Panc1 (cell line): ENCODE results near the gene PLB1. TPM values are rescaled to one million over a fixed set of nuclear protein-coding genes. Genes with fewer than 3 reads are reported as not detected.

ENCODE experiments used
- ATAC-seq: fragments of 200-7000 bp; cut with Tn5 transposase; 2 replicates; pipeline ENCODE4 v1.9.1; 2020; ENCODE audit warnings: mild to moderate bottlenecking, moderate library complexity
- BruUV-seq: library from RNA; stranded (reverse); fragments of 400-500 nt; replicated peaks from 2 replicates; lab custom pipeline; 2021; lab: Mats Ljungman, UMichigan
- CTCF ChIA-PET: fragments of 300-600 bp; sonication (Branson Sonifier 250); formaldehyde crosslinking; loops from one replicate; lab custom pipeline; 2022; ENCODE audit warnings: antibody characterized with exemption; lab: Charles Lee
- POLR2A ChIA-PET: fragments of 300-600 bp; sonication (Branson Sonifier 250); formaldehyde crosslinking; loops from one replicate; lab custom pipeline; 2022; ENCODE audit warnings: antibody characterized with exemption; lab: Charles Lee
- DNase-seq: peaks from one replicate; pipeline ENCODE4 v3.0.0-alpha.2; 2010; ENCODE audit warnings: low read depth, low spot score
- H3K27ac ChIP-seq: 2 replicates; pipeline ENCODE4 v1.5.1; 2011; ENCODE audit warnings: mild to moderate bottlenecking, low read length, inconsistent platforms
- H3K27me3 ChIP-seq: fragments of 200-500 bp; sonication (Bioruptor generic); 2 replicates; pipeline ENCODE4 v1.6.0; 2014; ENCODE audit warnings: low read length, inconsistent platforms; ENCODE audit not compliant: control insufficient read depth, insufficient read depth
- H3K36me3 ChIP-seq: fragments of 200-500 bp; sonication (Bioruptor generic); 2 replicates; pipeline ENCODE4 v1.5.1; 2014; ENCODE audit warnings: inconsistent platforms, mild to moderate bottlenecking, low read length, moderate library complexity; ENCODE audit not compliant: control insufficient read depth, insufficient read depth
- H3K4me1 ChIP-seq: 2 replicates; pipeline ENCODE4 v1.5.1; 2011; ENCODE audit warnings: inconsistent platforms, mild to moderate bottlenecking, low read length, moderate library complexity; ENCODE audit not compliant: control insufficient read depth, insufficient read depth
- H3K4me3 ChIP-seq, 2 experiments: 2 replicates each; pipeline ENCODE4 v1.5.1; 2011 to 2012; ENCODE audit warnings: low read depth in 2 of 2, low read length in 2 of 2, mild to moderate bottlenecking in 2 of 2, inconsistent platforms in 1 of 2, moderate library complexity in 1 of 2
- H3K9me3 ChIP-seq: fragments of 200-500 bp; sonication (Bioruptor generic); 2 replicates; pipeline ENCODE4 v1.5.1; 2014; ENCODE audit warnings: low read depth, mild to moderate bottlenecking, inconsistent platforms, low read length, moderate library complexity; ENCODE audit not compliant: control insufficient read depth, insufficient read depth
- CTCF ChIP-seq: fragments of 450-650 bp; IDR thresholded peaks from 2 replicates; pipeline ENCODE4 v1.5.1; 2017; ENCODE audit warnings: mild to moderate bottlenecking
- POLR2AphosphoS5 ChIP-seq: IDR thresholded peaks from 2 replicates; pipeline ENCODE4 v1.6.1; 2012; ENCODE audit warnings: mild to moderate bottlenecking, low read depth, low read length, moderate library complexity
- REST ChIP-seq, 2 experiments: IDR thresholded peaks; 2 replicates each; pipeline ENCODE4 v1.6.1; 2011 to 2012; ENCODE audit warnings: low read depth in 2 of 2, control low read depth in 1 of 2, low read length in 1 of 2, mild to moderate bottlenecking in 1 of 2, moderate library complexity in 1 of 2; ENCODE audit not compliant: insufficient read depth in 1 of 2
- SIN3A ChIP-seq: IDR thresholded peaks from 2 replicates; pipeline ENCODE4 v1.6.1; 2012; ENCODE audit warnings: low read depth, mild to moderate bottlenecking, low read length, moderate library complexity, borderline replicate concordance; ENCODE audit not compliant: insufficient read depth
- TCF7L2 ChIP-seq: IDR thresholded peaks from 2 replicates; pipeline ENCODE4 v1.6.1; 2011; ENCODE audit warnings: mild to moderate bottlenecking, low read depth, low read length, inconsistent platforms
- in situ Hi-C: cut with HindIII; loops from 2 replicates; pipeline ENCODE4 v1.10.0; 2016; ENCODE audit warnings: low sequenced_read_pairs, low pct_unique_long_range_greater_than_20kb
- intact Hi-C: fragments of 100-400 bp; cut with micrococcal nuclease; formaldehyde crosslinking; loops from one replicate; pipeline ENCODE4 v1.10.0; 2022; ENCODE audit not compliant: unreplicated experiment
- total RNA-seq: library from RNA; stranded (reverse); gene quantifications from one replicate; pipeline ENCODE4 v1.2.1, GENCODE V29; 2021; ENCODE audit not compliant: unreplicated experiment

PLB1 gene
- total RNA-seq, 1 experiment from 2014 or later: 0.80 TPM

GRCh38 chr2:28613633-28614501 is 118.0 kb downstream of the PLB1 start:
- CTCF ChIA-PET: no interaction called here
- Histone ChIP-seq H3K27me3 (no peaks in the 10 kb centered on the region), H3K9me3 (no peaks in the 10 kb centered on the region), H3K36me3 (no peaks in the 10 kb centered on the region), H3K4me3 (no peak overlapping the region), H3K27ac (no peak overlapping the region), H3K4me1 (peaks cover 14% of the 10 kb centered on the region; the same call in 1 of the 2 replicates)
- POLR2A ChIA-PET: no interaction called here
- no TSS peak for BruUV-seq
- in situ Hi-C loops (no loop called here), intact Hi-C loops (no loop called here)
- TF ChIP-seq REST (IDR thresholded peaks at IDR 0.05; ENCODE audit: insufficient read depth in 1 of 2, low read depth in 2 of 2, low read length in 1 of 2): no peak
- no peak for TF ChIP-seq POLR2AphosphoS5
- no peak for TF ChIP-seq CTCF
- no peak for TF ChIP-seq SIN3A
- no peak for TF ChIP-seq TCF7L2
- DNase-seq (no peak), ATAC-seq (no peak)

- BruUV-seq: no TSS peak
- DNase-seq: no peak
- Histone ChIP-seq H3K4me3 (no peak overlapping the region), H3K4me1 (peaks cover 7% of the 10 kb centered on the region; the same call in 1 of the 2 replicates), H3K27ac (no peak overlapping the region), H3K27me3 (no peaks in the 10 kb centered on the region), H3K36me3 (no peaks in the 10 kb centered on the region), H3K9me3 (no peaks in the 10 kb centered on the region)
- in situ Hi-C loops: no loop called here
- CTCF ChIA-PET: no interaction called here
- POLR2A ChIA-PET: no interaction called here
- ATAC-seq: no peak
- no peak for TF ChIP-seq SIN3A
- TF ChIP-seq CTCF: no peak
- TF ChIP-seq TCF7L2: no peak
- no peak for TF ChIP-seq POLR2AphosphoS5
- intact Hi-C loops: no loop called here
Observed at GRCh38 chr2:28615706-28616105, 119.8 kb downstream of the PLB1 start.
